Activated CD4-positive, CD25-positive, alpha-beta regulatory T cell treated with anti-CD3 and anti-CD28 coated beads, Interleukin-2, amount 50 U/mL, for 16 hours (primary cell): ENCODE results near the gene ERCC1.

Experiments
- DNase-seq: peaks from one replicate; pipeline ENCODE4 v3.0.0-alpha.2; 2020; ENCODE audit warnings: low read depth, low spot score

Gene ERCC1

DNA sequence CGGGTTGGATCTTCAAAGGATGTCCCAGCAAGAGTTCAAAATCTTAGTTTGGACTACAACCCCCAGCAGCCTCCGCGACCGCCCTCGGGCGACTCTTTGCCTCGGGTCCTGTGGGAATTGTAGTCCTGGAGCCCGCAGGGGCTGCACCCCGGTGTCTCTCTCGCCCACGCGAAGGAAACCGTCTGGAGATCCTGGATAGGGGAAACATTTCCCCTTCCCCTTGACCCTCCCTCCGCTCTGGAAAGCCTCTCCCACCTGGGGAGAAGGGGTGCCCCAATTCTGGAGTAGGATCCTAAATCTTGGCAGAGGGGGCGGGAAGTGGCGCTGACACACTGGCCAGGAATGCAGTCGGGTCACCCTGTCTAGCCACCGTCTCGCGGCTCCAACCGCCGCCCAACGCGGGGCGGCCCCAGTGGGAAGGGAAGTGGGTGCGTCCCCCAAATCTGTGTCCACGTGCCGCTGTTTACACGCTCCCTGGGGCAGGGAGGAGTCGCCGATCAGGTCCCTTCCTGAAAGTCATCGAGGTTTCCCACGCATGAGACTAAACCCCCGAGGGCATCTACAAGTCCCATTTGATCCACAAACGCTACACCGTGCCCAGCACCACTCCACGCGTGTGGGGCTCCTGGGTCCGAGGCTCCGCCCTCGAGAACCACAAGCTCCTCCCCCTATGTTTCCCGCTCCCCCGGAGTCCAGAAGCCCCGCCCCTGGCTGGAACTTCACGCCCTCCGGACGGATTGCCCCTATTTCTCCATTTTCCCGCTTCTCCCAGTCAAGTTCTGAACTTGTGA is 18.1 kb downstream of the ERCC1 start:
- DNase-seq = peak; percentile 76

DNA sequence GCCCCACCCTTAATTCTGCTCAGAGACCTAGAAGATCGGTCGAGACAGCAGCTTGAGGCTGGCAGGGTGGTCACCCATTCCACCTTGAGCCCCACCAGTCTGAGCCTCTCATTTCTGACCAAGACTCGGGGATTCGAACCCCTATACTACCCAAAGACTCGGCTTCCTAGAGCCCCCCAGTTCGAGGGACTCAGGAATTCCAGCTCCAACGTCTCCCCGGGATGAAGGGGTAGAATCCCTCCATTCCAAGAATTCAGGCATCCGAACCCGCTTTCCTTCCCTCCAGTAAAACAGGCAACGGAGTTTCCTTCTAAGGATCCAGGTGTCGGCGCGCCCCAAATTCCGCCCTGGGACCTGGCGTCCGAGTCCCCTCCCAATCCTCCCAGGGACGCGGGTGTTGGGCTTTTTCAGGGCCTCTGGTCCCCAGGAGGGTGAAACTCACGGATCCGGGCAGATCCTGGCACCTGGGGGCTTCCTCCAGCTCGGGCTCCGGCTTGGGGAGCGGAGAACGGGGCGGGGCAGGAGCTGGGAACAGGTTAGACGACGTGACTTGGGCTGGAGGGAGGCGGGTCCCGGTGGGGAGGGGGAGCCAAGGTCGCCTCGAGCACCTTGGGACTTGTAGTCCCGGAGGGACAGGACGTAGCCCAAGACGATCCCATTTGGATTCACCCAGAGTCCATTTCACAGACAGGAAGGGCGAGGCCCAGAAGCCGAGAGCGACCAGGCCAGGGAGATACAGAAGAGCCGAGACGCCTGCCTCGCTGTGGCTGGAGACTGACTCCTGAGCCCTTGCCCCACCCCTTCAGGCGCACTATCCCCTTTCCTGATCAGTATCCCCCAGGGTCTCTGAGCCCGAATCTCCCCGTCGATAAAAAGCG is 18.9 kb downstream of the ERCC1 start, which contains the start of gene PPP1R13L:
PPP1R13L (minus strand) TSS at position 513 of the 878 bp plus-strand sequence. CDS start 6,751 bp downstream, outside the sequence.
- DNase-seq = peak; percentile 23

DNA sequence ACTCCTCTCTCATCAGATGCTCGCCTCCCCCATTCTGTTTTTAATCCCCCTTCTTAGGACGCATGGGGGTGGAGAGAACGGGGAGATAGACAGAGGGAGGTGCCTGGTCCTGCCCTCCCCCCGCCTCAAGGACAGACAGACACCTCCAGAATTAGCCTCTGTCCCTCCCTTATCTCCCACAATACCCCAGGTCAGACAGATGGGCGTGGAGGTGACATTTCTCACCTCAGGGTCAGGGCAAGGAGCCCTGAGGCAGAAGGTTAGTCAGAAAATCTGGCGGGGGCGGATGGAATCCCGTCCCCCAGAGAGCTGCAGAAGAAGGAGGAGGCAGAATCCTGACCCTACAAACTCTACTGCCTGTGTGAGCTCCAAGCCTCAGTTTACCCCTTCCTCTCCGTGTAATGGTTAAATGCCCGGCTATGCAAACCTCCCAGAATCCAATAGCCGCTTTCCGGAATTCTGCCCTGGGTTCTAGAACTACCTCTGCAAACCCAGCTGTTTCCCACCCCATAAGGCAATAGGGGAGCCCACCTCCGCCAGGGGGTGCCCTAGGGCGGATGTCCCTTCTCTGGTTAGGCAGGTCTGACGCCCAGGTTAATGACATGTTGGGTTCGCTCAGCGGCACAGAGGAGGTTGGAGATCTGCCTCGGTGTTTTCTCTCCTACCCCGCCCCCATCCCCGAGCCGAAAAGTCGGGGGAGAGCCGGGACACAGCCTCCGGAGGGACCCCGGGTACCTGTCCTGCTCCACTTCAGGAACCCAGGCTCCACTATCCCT is 19.7 kb downstream of the ERCC1 start:
- DNase-seq = peak; percentile 38

DNA sequence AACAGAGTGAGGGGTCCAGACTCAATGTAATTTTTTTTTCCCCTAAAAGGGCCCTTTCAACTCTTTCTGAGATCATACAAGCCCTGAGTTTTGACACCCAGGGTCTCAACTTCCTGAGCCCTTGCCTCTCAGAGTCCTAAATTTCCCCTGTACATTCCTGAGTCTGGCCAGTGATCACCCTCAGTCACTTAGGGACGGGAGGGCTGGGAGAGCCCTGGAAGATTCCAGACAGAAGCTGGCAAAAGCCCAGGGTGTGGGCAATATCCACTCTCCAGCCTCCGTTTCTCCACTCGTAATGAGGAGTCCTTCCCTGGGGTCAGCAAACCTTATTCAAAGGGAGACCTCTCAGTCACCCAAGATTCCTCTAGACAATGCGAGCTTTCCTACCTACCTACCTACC is 20.4 kb downstream of the ERCC1 start:
- DNase-seq = no peak

DNA sequence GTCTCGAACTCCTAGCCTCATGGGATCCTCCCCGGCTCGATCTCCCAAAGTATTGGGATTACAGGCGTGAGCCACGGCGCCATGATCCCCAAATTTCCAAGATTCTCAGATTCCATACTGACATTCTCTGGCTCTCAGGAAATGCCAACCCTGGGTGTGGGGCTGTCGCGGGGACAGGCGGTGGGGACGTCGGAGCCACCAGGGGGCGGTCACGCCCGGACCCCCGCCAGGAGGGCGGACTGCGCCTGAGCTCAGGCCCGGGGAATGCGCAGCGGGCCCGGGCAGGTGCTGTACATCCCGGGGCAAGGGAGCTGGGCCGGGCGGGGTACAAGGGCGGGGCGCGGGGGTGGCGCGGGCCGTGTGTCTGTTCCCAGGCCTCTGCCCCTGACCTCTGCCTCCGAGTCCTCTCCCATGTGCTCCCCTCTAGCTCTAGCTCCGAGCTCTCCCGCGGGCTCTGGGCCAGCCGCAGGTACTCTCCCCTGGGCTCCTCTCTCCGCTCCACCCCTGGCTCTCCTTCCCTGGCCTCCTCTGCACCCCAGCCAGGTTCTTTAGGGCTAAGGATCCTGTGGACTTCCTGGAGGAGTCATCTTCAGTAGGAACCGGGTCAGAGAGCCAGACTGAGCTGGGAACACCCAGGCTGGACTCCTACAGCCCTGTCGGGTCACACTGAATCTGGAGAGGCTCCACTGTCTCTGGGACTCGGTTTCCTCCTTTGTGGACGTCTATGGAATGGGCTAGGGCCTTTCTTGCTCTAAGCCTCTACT is 21.2 kb downstream of the ERCC1 start:
- DNase-seq = no peak

DNA sequence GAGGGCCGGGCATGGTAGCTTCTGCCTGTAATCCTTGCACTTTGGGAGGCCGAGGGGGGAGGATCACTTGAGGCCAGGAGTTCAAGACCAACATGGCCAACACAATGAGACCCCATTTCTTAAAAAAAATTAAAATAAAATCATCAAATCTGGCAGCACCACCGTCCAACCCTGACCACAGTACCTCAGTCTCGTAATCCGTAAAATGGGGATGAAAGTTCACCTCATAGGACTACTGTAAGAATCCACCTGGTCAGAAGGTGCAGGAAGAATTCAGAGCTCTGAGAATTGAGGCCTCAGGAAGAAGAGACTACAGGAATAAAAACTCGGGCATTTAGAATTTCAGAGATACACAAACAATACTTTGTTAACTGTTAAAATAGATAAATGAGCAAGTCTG is 21.9 kb downstream of the ERCC1 start:
- DNase-seq = no peak

DNA sequence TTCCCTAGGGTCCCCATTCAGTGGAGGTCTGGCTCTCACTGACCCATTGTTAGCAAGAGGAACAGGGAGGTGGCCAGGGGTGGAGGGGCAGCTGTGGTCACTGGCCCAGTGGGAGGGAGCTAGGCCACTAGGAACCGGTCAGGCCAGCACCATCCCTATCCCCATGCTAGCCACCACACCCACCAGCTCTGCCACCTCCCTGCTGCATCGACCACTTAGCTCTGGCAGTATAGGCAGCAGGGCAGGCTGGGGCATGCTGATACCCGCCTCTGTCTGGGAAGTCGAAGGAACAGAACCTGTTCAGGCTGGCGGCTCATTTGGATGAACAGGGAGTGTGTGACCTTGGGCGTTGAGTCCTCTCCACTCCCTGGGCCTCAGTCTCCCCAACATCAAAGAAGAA is 23.5 kb downstream of the ERCC1 start:
- no peak for DNase-seq

DNA sequence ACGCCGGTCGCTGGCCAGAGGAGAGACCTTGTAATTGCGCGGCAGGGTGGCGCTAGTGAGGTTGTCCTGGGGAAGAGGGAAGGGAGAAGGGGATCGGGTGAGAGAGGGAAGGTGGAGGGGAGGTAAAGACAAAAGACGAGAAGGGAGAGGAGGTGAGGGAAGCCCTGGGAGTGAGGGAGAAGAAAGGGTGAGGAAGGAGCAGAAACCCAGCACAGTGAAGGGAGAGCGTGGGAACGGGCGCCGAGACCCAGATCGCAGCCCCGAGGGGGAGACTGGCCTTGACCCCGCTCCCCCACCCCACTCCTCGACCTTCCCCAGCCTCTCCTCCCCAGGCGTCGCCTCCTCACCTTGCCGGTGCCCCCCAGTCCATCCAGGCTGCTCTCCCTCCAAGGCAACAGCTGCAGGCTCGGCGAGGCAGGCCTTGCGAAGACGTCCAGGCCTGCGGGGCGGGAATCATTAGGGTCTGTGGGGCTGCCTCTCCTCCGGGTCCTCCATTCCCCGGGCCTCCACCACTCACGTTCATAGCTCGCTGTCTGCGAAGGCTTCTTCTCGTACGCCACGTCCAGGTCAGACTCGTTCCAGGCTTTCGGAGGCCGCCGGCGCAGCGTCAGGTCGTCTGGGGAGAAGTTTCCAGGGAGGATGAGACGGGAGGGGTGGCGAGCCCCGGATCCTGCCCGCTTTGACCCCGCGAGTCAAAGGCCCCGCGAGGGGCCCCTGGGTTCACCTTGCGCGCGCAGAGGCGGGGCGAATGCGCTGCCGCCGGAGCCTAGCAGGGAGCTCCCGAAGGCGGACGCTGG is 27.7 kb downstream of the ERCC1 start:
- DNase-seq = no peak

DNA sequence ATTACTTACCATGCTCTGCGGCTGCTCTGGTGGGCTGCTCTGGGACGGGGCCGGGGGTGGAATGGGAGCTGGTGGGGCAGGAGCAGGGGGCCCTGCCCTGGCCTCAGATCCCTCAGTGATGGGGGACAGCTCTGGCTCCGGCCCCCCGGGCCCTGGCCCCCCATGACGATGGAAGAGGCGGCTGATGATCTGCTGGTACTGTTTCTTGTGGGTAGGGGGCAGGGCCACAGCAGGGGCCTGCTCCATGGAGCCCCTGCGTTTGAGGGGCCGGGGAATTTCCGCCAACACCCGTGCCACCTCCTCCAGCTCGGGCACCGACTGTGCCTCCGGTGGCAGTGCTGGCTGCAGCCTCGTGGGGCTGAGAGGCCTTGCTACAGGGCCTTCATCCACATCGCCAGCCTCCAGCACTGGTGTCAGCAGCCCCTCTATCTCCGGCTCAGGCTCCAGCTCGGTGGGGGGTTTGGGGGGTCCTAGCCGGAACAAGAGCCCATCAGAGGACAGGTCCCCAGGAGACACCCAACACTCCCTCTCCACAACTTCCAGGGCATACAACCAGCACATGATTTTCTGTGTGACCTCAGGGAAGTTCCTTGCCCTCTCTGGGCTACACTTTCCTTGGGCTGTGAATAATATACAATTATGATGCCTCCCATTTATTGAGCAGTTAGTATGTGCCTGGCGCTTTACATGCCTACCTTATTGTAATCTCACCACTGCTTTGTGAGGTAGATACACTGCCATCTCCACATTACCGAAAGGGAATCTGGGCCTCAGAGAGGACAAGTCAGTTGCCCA is 31.6 kb downstream of the ERCC1 start:
- no peak for DNase-seq

DNA sequence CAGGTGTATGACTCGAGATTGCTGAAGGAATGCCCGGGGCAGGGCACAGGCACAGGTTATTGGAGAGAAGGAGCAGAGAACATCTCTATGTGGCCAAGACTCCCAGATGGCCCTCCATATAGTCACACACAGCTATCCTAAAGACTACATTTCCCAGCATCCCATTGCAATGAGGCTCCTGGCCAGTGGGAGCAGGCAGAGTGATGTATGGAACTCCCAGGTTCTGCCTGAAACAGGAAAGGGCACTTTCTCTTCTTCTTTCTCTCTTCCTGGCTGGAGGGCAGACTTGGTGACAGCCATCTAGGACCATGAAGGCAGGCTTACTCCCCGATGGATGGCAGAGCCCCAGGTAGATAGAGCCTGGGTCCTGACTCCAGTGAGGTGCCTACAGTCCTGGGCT is 32.4 kb downstream of the ERCC1 start:
- no peak for DNase-seq

DNA sequence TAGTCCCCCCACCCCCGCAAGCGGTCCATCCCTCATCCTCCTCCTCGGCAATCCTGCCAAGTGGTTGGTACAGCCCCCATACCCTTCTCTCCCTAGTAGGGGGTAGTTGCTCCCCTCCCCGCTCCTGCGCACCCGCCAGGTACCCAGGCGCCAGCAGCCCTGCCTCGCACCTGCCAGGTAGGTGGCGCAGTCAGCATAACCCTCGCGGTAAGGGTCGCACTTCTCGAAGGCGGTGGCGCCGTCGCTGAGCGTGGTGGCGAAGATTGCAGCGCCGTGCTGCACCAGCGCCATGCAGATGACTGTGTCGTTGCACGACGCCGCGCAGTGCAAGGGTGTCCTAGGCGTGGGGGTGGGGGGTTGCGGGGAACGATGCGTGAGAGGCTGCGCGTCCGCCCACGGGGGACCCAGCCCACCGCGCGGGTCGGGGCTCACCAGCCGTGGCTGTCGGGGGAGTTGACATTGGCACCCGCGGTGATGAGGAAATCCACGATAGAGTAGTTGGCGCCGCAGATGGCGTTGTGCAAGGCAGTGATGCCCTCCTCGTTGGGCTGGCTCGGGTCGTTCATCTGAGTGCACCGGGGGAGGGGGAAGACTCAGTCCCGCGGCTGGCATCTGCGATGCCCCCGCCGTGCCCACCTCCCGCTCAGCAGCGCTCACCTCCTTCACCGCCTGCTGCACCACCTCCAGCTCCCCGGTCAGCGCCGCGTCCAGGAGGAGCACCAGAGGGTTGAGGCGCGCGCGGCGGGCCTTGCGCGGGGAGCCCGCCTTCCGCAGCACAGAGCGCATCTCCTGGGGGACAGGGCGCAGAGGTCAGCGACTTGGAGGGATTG is 38.1 kb downstream of the ERCC1 start:
- DNase-seq = no peak

DNA sequence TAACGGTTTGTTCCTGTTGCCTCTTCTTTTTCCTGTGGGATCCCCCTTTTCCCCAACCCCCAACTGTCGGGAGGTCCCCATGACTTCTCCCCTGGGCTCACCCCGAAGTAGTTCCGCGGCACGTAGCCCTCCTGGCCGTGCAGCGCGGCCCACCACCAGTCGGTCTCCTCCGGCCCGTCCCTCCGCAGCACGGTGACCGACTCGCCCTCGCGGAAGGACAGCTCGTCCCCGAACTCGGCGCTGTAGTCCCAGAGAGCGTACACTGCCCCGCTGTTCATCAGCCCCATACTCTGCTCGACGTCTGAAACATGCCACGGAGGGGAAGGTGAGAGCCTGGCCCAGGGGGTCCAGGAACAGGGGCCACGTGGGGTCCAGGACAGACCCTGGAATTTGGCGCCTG is 41.3 kb downstream of the ERCC1 start:
- no peak for DNase-seq

DNA sequence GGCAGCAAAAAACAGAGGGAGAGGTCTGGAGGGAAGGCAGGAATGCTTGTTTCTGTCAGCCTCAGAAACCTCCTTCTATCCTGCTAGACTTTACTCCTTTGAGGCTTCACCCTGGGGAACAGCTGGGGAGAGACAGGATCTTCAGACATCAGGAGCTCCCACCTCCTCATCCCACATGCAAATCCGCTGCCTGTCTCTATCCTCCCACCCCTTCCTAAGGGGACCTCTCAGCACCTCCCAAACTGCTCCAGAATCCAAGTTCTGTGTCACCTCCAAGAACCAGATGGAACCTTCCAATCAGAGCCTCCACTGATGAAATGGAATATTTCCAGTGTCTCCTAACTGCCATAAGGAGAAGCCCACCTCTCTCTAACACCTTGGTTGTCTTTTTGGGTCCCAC is 43.6 kb downstream of the ERCC1 start:
- DNase-seq = no peak

DNA sequence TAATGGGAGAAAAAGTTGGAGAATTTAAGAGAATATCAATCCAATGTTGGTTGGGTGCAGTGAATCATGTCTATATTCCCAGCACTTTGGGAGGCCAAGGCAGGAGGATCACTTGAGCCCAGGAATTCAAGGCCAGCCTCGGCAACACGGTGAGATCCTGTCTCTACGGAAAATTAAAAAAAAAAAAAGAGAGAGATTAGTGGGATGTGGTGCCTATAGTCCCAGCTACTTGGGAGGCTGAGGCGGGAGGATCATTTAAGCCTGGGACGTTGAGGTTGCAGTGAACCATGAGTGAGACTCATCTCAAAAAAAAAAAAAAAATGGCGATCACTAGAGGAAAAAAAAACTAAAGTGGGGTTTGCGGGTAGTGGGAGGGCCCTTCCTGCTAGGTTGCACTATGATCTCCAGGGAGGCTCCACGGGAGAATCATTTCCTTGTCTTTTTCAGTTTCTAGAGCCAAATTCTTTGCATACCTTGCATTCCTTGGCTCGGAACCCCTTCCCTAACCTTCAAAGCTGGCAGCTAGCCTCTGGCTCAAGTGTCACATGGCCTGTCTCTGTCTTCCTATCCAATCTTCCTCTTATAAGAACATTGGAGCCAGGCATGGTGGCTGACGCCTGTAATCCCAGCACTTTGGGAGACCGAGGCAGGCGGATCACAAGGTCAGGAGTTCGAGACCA is 47.5 kb downstream of the ERCC1 start:
- DNase-seq = no peak

DNA sequence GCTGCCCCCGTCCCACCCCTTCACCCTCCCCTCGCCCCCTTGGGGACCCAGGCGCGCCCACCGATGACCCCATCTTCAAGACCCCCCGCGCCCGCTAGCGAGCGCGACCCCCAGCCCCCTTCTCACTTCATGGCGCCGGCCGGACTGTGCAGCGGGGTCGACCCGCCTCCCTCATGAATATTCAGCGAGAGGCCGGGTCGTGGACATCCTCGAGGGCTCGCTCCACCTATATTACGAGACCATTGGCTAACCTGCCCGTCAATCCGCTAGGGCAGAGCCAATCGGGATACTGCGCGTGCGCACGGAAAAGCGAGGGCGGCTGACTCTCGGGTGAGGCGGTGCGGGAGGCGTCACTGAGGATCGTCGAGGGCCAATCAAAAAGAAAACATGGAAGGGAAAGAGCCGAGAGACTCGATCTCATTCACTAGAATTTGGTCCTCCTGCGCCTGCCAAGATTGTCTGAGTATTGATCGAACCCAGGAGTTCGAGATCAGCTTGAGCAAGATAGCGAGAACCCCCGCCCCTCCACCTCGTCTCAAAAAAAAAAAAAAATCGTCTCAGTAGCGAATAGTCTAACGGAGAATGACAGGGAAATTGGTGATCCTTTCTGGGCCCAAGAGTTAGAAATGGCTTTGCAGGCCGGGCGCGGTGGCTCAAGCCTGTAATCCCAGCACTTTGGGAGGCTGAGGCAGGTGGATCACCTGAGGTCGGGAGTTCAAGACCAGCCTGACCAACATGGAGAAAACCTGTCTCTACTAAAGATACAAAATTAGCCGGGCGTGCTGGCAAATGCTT is 53.1 kb downstream of the ERCC1 start, which contains the start of gene ERCC2:
ERCC2 (minus strand) TSS at position 164 of the 795 bp plus-strand sequence; CDS start at position 131, 33 bp downstream.
- peak; percentile 100 for DNase-seq

DNA sequence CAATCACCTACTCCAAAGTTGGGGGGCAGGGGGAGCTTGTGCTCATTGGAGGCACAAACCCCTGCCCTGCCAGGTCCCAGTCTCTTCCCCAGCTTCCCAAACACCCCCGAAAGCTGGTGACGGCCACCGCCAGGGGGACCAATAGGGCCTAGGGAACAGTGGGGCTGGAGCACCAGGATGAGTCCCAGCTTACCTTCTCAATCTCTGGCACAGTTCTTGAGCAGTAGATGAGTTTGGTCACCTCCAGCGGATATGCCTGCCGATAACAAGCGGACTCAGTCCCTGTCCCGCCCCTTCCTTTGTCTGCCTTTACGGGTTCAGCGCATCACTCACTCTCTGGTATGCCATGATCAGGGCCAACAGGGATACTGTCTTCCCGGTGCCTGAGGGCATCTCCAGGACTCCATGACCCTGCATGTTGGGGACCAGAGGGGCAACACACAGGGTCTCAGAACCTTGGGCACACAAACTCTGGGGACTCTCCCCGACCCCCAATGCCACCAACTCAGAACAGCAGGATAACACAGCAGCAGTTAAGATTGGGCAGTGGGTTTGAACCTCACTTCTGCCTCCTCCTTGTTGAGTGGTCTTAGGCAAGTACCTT is 54.9 kb downstream of the ERCC1 start:
- no peak for DNase-seq

DNA sequence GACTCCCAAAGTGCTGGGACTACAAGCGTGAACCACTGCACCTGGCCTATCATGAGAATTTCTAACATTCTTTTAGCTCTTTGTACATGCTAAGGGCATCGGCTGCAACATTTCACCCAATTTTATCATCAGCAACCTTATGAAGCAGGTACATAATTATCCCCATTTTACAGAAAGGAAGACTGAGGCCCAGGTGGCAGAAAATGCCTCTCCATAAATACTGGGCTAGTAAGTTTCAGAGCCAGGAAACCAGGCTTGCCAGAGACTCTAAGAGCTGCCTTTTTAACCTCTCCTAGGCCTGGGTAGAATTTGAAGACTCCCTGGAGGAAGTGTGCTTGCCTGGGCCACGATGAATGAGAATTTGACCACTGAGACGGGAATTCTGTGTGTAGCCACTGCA is 55.6 kb downstream of the ERCC1 start:
- no peak for DNase-seq
